Measurements from ENCODE around the gene DOCK10. TPM values are rescaled to one million over a fixed set of nuclear protein-coding genes. Genes with fewer than 3 reads are reported as not detected.

DOCK10 gene
- total and polyA plus RNA-seq, 2 donors (not counting 3 experiments of a cell fraction or from before 2014, with no cell fraction given): 5.8 to 23.0 TPM

DNA sequence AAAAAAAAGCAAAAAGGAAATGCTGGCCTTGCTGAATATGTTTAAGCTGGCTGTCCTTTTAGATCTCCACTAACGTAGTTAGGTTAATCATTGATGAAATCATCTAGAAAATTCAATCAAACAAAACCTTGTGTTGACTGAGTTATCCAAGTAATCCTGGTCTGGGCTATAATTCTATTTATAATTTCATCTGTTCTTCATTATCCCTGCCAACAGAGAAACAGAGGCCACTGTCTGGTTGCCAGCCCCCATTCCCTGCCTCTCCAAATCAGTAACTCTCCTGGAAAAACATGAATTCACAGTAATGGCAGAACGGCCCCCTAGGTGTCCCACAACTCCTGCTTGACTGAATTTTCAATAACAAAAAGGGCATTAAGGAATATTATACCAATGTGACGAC, 24.6 kb downstream of the DOCK10 start:
- dilution Hi-C loops (cut with MboI; ENCODE audit: extremely low pct_ligation_motif_present, low sequenced_read_pairs) (no loop called here), intact Hi-C loops (cut with micrococcal nuclease) (no loop called here)
- H3K4me2 ChIP-seq (ENCODE audit: insufficient read depth, low read length): no peak overlapping the region
- no peak overlapping the region for H3K27ac ChIP-seq (ENCODE audit: insufficient read depth, low read depth, low read length)
- H2AFZ ChIP-seq (ENCODE audit: low read depth, low read length): no peak overlapping the region
- no peaks in the 10 kb centered on the region for H3K36me3 ChIP-seq (ENCODE audit: control insufficient read depth in 2 of 2, extremely low read depth in 1 of 2, insufficient read depth in 2 of 2, low read length in 2 of 2)
- no peaks in the 10 kb centered on the region for H4K20me1 ChIP-seq (replicated peaks; ENCODE audit: control insufficient read depth, extremely low read depth, insufficient read depth, low read length)
- CTCF ChIA-PET: interaction anchor here (0.6 to 1.4 kb wide), 3 partner anchors 8 to 643 kb away, joined by 3 to 4 read pairs (median 3); no protein-coding TSS in a partner anchor
- no peaks in the 10 kb centered on the region for H3K27me3 ChIP-seq (ENCODE audit: control insufficient read depth in 2 of 2, insufficient read depth in 2 of 2, low read length in 2 of 2)
- DNase-seq (ENCODE audit: low read depth, low spot score) (no peak), FAIRE-seq (no peak)
- no TSS peak for BruUV-seq (replicated peaks)
- H3K4me1 ChIP-seq (ENCODE audit: control insufficient read depth, extremely low read depth, insufficient read depth, low read length): no peaks in the 10 kb centered on the region
- TF ChIP-seq, protein P1, sequence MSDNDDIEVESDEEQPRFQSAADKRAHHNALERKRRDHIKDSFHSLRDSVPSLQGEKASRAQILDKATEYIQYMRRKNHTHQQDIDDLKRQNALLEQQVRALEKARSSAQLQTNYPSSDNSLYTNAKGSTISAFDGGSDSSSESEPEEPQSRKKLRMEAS (IDR thresholded peaks at IDR 0.05; ENCODE audit: insufficient read depth, insufficient read length): no peak
- TF ChIP-seq POLR2AphosphoS5 (IDR thresholded peaks at IDR 0.05; ENCODE audit: insufficient read depth, low read depth, low read length) (no peak), JUN (IDR thresholded peaks at IDR 0.05; ENCODE audit: borderline replicate concordance, insufficient read depth, insufficient read length, low read depth) (no peak), FOS (IDR thresholded peaks at IDR 0.05; ENCODE audit: borderline replicate concordance, insufficient read depth, low read length) (no peak), POLR2A (IDR thresholded peaks at IDR 0.05; ENCODE audit: low read depth, low read length) (no peak)
- TF ChIP-seq, protein P2, sequence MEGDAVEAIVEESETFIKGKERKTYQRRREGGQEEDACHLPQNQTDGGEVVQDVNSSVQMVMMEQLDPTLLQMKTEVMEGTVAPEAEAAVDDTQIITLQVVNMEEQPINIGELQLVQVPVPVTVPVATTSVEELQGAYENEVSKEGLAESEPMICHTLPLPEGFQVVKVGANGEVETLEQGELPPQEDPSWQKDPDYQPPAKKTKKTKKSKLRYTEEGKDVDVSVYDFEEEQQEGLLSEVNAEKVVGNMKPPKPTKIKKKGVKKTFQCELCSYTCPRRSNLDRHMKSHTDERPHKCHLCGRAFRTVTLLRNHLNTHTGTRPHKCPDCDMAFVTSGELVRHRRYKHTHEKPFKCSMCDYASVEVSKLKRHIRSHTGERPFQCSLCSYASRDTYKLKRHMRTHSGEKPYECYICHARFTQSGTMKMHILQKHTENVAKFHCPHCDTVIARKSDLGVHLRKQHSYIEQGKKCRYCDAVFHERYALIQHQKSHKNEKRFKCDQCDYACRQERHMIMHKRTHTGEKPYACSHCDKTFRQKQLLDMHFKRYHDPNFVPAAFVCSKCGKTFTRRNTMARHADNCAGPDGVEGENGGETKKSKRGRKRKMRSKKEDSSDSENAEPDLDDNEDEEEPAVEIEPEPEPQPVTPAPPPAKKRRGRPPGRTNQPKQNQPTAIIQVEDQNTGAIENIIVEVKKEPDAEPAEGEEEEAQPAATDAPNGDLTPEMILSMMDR (IDR thresholded peaks at IDR 0.05; ENCODE audit: extremely low read depth in 1 of 2, insufficient read depth in 1 of 2, low read depth in 1 of 2, low read length in 2 of 2): no peak
- H3K9me1 ChIP-seq (replicated peaks; ENCODE audit: control insufficient read depth, extremely low read depth, insufficient read depth, low read length): no peaks in the 10 kb centered on the region
- no peak overlapping the region for H3K9ac ChIP-seq (replicated peaks; ENCODE audit: extremely low read depth, insufficient read depth, low read length)
- H3K4me3 ChIP-seq (replicated peaks in 1 of 3; ENCODE audit: insufficient read depth in 1 of 3, low read depth in 1 of 3, low read length in 3 of 3): no peak overlapping the region
- H3K9me3 ChIP-seq (replicated peaks; ENCODE audit: control insufficient read depth, insufficient read depth, low read length): no peaks in the 10 kb centered on the region
- POLR2A ChIA-PET: interaction anchor here (0.6 kb wide), 1 partner anchor 283 kb away, joined by 3 read pairs; no protein-coding TSS in a partner anchor
- no peaks in the 10 kb centered on the region for H3K79me2 ChIP-seq (ENCODE audit: control insufficient read depth, insufficient read depth, low read length)
